ENCODE data around the gene RDH8. TPM values are rescaled to one million over a fixed set of nuclear protein-coding genes. Genes with fewer than 3 reads are reported as not detected.

Gene RDH8
- total RNA-seq (2014; rRNA removed; shearing (Covaris generic)) = not detected in 2 replicates

GRCh38 chr19:10013316-10013715, at the start of gene RDH8:
Gene RDH8 (plus strand): TSS chr19:10013483. CDS start chr19:10013498, 15 bp downstream.
- DNase-seq (ENCODE audit: low read depth) = no peak

DNA sequence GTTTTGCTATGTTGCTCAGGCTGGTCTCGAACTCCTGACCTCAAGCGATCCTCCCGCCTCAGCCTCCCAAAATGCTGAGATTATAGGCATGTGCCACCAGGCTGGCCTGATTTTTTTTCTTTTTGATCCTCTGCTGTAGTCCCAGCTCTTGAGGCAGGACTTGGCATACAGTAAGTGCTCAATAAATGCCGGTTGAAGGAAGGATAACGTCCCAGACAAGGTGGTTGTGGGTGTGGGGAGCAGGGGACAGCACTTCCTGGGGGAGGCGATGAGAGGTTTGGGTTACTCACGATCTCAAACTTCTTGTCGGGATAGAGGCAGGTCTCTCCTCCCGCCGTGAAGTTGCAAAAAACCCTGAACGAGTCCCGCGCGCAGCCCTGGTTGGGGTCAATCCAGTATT, 47.3 kb upstream of the RDH8 start:
- no peak for DNase-seq (ENCODE audit: low read depth)

GRCh38 chr19:9966448-9966847, 46.8 kb upstream of the RDH8 start:
- DNase-seq (ENCODE audit: low read depth) = no peak

DNA sequence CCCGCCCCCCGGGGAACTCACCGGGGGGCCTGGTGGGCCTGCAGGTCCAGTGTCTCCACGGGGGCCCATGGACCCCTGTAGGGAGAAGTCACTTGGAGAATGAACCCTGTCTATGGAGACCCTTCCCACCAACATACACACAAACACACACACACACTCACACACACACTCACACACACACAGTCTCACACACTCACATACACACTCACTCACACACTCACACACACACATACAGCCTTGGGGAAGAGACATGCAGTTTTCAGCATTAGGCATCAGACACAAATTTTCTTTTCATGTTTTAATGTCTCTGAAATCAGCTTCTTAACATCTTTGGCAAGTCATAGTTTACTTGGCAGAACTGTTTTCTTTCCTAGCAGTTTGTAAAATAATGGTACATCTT, 46.0 kb upstream of the RDH8 start:
- no peak for DNase-seq (ENCODE audit: low read depth)

DNA sequence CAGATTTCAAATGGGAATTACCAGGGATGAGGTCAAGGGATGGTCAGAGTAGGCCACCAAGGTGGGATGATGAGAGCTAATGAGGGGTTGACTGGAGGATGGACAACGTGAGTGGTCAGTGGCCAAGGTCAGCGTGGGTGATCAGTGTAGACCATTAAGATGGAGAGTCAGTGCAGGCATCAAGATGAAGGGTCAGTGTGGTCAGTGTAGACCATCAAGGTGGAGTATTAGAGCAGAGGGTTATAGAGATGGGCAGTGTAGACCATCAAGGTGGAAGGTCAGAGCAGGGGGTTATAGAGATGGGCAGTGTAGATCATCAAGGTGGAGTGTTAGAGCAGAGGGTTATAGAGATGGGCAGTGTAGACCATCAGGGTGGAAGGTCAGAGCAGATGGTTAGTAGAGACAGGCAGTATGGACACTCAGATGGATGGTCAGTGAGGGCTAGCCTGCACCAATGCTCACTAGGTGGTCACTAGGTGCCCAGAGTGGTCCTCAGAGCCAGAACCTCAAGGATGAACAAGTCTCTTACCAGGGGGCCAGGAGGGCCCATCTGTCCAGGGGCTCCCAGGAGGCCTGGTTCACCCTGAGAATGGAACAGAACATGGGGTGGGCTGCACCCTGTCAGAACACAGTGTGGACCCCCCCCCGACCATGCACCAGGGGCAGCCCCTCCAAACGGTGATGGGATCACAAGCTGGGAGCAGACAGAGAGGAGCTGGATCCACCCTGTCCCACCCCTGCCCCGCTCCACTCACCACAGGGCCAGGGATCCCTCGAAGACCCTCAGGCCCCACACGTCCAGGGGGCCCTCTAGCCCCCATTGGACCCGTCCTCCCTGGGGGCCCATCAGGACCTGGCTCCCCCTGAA, 44.2 kb upstream of the RDH8 start:
- DNase-seq (ENCODE audit: low read depth) = no peak

DNA sequence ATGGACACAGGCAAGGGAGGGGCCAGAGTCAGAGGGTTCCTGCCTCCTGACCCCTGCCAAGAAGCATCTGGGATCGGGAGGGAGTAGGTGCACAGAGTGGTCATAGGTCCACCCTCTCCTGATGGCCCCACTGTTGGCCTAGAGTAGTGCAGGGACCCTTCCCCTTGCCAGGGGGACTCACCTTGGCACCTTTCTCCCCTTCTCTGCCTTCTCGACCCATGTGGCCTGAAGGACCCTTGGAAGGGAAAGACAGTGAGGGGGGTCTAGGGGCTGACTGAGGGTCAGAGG, 43.7 kb upstream of the RDH8 start:
- no peak for DNase-seq (ENCODE audit: low read depth)

DNA sequence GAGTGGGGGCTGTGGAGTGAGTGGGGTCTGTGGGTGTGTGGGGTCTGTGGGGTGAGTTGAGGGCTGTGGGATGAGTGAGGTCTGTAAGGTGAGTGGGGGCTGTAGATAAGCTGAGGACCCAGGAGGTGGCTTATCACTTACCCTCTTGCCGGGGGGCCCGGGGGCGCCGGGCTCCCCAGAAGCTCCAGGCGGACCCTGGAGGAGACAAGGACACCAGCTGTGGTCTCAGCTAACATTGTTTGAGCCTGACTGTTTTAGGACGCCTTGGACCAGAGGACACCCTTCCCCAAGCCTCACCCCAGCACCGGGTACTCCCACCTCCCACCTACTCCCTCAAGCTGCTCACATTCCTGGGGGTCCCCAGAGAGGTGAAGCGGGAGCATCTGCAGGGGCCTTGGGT, 42.8 kb upstream of the RDH8 start:
- no peak for DNase-seq (ENCODE audit: low read depth)

GRCh38 chr19:9971166-9971897, 42.0 kb upstream of the RDH8 start:
- no peak for DNase-seq (ENCODE audit: low read depth)

DNA sequence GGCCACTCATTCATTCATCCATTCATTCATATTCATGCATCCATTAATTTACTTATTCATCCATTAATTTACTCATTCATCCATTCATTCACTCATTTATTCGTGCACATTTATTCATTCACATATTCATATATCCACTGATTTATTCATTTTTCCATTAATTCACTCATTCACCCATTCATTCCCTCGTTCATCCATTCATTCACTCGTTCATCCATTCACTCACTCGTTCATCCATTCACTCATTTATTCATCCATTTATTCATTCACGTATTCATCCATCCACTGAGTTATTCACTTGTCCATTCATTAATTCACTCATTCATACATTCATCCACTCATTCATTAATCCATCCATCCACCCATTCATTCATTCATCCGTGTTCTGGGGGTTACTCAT, 41.2 kb upstream of the RDH8 start:
- no peak for DNase-seq (ENCODE audit: low read depth)

- DNase-seq (ENCODE audit: low read depth) = peak; percentile 40
These were observed 31.6 kb upstream of the RDH8 start for GRCh38 chr19:9981406-9982260.

- DNase-seq (ENCODE audit: low read depth) = no peak
These were observed 26.4 kb upstream of the RDH8 start for GRCh38 chr19:9986787-9987281.

- no peak for DNase-seq (ENCODE audit: low read depth)
These were observed 23.8 kb upstream of the RDH8 start for GRCh38 chr19:9989504-9989903.

DNA sequence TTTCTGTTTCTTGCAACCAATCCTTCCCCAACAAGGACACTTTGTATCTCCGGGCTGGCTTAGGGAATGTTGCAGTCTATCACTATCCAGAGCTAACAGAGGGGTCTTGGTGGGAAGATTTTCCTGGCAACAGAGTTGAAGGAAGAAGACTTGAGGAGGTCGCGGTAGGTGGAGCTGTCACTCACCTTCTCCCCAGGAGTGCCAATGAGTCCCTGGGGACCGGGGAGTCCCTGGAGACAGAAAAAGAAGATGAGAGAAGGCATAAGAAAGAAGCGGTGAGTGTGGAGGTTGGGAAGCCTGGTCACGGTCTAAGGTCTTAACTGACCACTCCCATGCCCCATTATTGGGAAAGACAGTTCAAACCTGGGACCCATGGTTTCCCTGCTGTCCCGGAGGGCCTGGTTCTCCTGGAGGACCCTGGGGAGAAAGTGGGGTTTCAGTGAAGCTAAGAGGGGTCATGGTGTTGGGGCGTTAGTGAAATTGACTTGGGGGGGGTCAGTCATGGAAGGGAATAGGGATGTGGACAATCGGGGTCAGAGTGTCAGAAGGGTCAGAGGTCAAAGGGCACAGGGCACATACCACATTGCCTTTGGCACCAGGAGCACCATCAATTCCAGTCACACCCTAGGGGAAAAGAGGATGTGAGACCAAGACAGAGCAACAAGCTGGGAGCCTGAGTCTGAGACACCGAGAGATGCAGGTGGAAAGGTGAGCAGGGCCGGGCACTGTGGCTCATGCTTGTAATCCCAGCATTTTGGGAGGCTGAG, 21.7 kb upstream of the RDH8 start:
- DNase-seq (ENCODE audit: low read depth) = no peak

DNA sequence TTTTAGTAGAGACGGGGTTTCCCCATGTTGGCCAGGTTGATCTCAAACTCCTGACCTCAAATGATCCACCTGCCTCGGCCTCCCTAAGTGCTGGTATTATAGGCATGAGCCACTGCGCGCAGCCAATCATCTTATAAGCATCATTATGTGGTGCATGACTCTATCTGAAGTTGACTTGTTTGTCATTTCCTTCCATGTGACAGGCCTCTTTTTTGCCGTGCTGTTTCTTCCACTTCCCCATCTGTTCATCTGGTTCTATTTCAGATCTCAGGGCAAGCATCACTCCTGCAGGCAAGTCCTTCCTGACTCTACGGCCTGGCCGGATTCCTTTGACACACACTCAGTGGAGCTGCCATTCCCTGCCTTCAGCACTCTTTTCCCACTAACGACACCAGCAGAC, 18.2 kb upstream of the RDH8 start:
- no peak for DNase-seq (ENCODE audit: low read depth)

GRCh38 chr19:9995999-9996398, 17.3 kb upstream of the RDH8 start:
- no peak for DNase-seq (ENCODE audit: low read depth)

GRCh38 chr19:9996541-9996940, 16.7 kb upstream of the RDH8 start:
- DNase-seq (ENCODE audit: low read depth) = no peak

DNA sequence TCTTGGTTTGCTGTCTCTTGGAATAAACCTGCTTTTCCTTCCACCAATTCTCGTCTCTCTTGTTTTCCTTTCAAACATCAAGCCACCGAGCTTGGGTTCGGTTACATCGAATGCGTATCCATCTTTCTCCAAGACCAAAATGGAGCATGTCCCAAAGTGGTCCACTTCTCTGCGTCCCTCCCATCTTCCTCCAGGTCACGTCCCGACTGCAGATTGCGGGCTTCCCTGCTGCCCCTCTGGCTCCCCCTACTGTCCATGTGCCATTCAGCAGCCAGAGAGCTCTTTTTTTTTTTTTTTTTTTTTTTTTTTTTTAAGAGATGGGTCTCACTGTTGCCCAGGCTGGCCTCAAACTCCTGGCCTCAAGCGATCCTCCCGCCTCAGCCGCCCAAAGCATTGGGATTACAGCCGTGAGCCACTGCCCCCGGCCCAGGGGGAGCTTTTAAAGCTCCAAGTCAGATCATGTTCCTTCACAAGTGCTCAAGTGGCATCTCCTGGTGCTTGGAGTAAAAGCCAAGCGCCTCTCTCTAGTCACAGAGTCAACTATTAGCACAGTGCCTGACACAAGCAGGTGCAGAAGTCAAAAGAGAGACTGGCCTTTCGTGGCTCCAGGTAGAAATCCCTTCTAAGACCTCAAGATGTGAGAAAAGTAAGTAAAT, 13.0 kb upstream of the RDH8 start:
- DNase-seq (ENCODE audit: low read depth) = peak; percentile 82

- peak; percentile 55 for DNase-seq (ENCODE audit: low read depth)
These were observed 11.4 kb upstream of the RDH8 start for GRCh38 chr19:10001899-10002298.

- no peak for DNase-seq (ENCODE audit: low read depth)
These were observed 10.0 kb upstream of the RDH8 start for GRCh38 chr19:10003271-10003670.

- no peak for DNase-seq (ENCODE audit: low read depth)
These were observed 8.7 kb upstream of the RDH8 start for GRCh38 chr19:10004617-10005016.

Measured in Daoy (cell line).